Measurements from ENCODE around the gene KLF2. TPM values are rescaled to one million over a fixed set of nuclear protein-coding genes. Genes with fewer than 3 reads are reported as not detected.

The KLF2 gene
- total and polyA plus RNA-seq, 12 donors, result 2.2 to 52.3 (median 23.2) TPM

- intact Hi-C loops (cut with DNase I), result no loop called here
- H3K4me1 ChIP-seq (replicated peaks in 1 of 2), result peaks cover 0 to 16% of the 10 kb centered on the region in 2 donors
- H3K27ac ChIP-seq, result peak overlapping the region in 2 of 5 donors; percentile 54 to 64
- H3K27me3 ChIP-seq, result no peaks in the 10 kb centered on the region
- 59 to 77% (median 72%) methylated on average over 8 to 13 of the region's 13 CpGs for WGBS, 4 donors
- H3K4me3 ChIP-seq, result no peak overlapping the region
- no peaks in the 10 kb centered on the region for H3K36me3 ChIP-seq (replicated peaks in 1 of 2)
- no peak for DNase-seq
- no peaks in the 10 kb centered on the region for H3K9me3 ChIP-seq (replicated peaks in 1 of 3)
- no peak for TF ChIP-seq POLR2A (IDR thresholded peaks at IDR 0.05)
- TF ChIP-seq, protein P1, sequence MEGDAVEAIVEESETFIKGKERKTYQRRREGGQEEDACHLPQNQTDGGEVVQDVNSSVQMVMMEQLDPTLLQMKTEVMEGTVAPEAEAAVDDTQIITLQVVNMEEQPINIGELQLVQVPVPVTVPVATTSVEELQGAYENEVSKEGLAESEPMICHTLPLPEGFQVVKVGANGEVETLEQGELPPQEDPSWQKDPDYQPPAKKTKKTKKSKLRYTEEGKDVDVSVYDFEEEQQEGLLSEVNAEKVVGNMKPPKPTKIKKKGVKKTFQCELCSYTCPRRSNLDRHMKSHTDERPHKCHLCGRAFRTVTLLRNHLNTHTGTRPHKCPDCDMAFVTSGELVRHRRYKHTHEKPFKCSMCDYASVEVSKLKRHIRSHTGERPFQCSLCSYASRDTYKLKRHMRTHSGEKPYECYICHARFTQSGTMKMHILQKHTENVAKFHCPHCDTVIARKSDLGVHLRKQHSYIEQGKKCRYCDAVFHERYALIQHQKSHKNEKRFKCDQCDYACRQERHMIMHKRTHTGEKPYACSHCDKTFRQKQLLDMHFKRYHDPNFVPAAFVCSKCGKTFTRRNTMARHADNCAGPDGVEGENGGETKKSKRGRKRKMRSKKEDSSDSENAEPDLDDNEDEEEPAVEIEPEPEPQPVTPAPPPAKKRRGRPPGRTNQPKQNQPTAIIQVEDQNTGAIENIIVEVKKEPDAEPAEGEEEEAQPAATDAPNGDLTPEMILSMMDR (IDR thresholded peaks at IDR 0.05), result no peak
Observed at GRCh38 chr19:16337809-16338469, 13.3 kb downstream of the KLF2 start.

GRCh38 chr19:16338470-16339360 is 14.1 kb downstream of the KLF2 start:
- TF ChIP-seq, protein P1 (IDR thresholded peaks at IDR 0.05), result peak in 2 of 6 experiments; percentile 9 to 30
- TF ChIP-seq POLR2A (IDR thresholded peaks at IDR 0.05), result no peak
- Histone ChIP-seq H3K36me3 (replicated peaks in 1 of 2) (no peaks in the 10 kb centered on the region), H3K27ac (peak overlapping the region in 2 of 5 donors; percentile 54 to 64), H3K4me3 (no peak overlapping the region), H3K27me3 (no peaks in the 10 kb centered on the region), H3K9me3 (replicated peaks in 1 of 3) (no peaks in the 10 kb centered on the region), H3K4me1 (replicated peaks in 1 of 2) (peaks cover 0 to 16% of the 10 kb centered on the region in 2 donors)
- 27 to 40% (median 31%) methylated on average over 18 to 30 of the region's 30 CpGs for WGBS, 4 donors
- DNase-seq, result peak in 5 of 7 donors; percentile 47 to 73 (median 56)
- intact Hi-C loops (cut with DNase I), result no loop called here

- intact Hi-C loops (cut with DNase I), result no loop called here
- WGBS, 4 donors, result 61 to 89% (median 80%) methylated on average over 2 to 6 of the region's 6 CpGs
- DNase-seq, result no peak
- Histone ChIP-seq H3K9me3 (replicated peaks in 1 of 3) (no peaks in the 10 kb centered on the region), H3K4me1 (replicated peaks in 1 of 2) (peaks cover 0 to 16% of the 10 kb centered on the region in 2 donors), H3K27me3 (no peaks in the 10 kb centered on the region), H3K36me3 (replicated peaks in 1 of 2) (no peaks in the 10 kb centered on the region), H3K4me3 (no peak overlapping the region), H3K27ac (peak overlapping the region in 1 of 5 donors; percentile 64)
- TF ChIP-seq, protein P1 (IDR thresholded peaks at IDR 0.05), result no peak
Observed at GRCh38 chr19:16339361-16339725, 14.7 kb downstream of the KLF2 start.

- Histone ChIP-seq H3K9me3 (replicated peaks in 1 of 3) (no peaks in the 10 kb centered on the region), H3K4me3 (no peak overlapping the region), H3K27ac (no peak overlapping the region), H3K27me3 (no peaks in the 10 kb centered on the region), H3K36me3 (replicated peaks in 1 of 2) (no peaks in the 10 kb centered on the region), H3K4me1 (replicated peaks in 1 of 2) (peaks cover 0 to 16% of the 10 kb centered on the region in 2 donors)
- TF ChIP-seq POLR2A (IDR thresholded peaks at IDR 0.05), result no peak
- TF ChIP-seq, protein P1 (IDR thresholded peaks at IDR 0.05), result no peak
- WGBS, 4 donors, result 54 to 100% (median 66%) methylated on average over 1 to 5 of the region's 5 CpGs
- intact Hi-C loops (cut with DNase I), result no loop called here
- no peak for DNase-seq
Observed at GRCh38 chr19:16340092-16340491, 15.5 kb downstream of the KLF2 start.
